Breast epithelium (tissue), 3 donors: ENCODE measurements around the gene NR1H2.

Experiments
- CTCF ChIP-seq, 3 donors: fragments of 450-650 bp; IDR thresholded peaks; one replicate each; pipeline ENCODE4 v1.5.1; 2016 to 2017; ENCODE audit warnings: antibody characterized with exemption in 3 of 3, mild to moderate bottlenecking in 3 of 3, moderate library complexity in 3 of 3
- POLR2A ChIP-seq: fragments of 450-650 bp; IDR thresholded peaks from one replicate; pipeline ENCODE4 v1.6.1; 2016; ENCODE audit warnings: antibody characterized with exemption, mild to moderate bottlenecking, moderate library complexity
- POLR2AphosphoS5 ChIP-seq, 3 donors: sonication (generic); formaldehyde crosslinking; IDR thresholded peaks; one replicate each; pipeline ENCODE4 v1.6.1; 2017; ENCODE audit warnings: antibody characterized with exemption in 3 of 3

- TF ChIP-seq POLR2AphosphoS5 (IDR thresholded peaks at IDR 0.05) (peak in 1 of 3 donors; percentile 29), CTCF (IDR thresholded peaks at IDR 0.05) (no peak), POLR2A (no peak)
Observed at GRCh38 chr19:50329146-50329925, 46.9 kb upstream of the NR1H2 start, which contains the start of gene KCNC3.
